Measurements from ENCODE around the gene BTK. TPM values are rescaled to one million over a fixed set of nuclear protein-coding genes. Genes with fewer than 3 reads are reported as not detected.

The BTK gene
- total RNA-seq, 2 experiments from 2014 or later, result 133 to 140 TPM

GRCh38 chrX:101365301-101365795, 20.6 kb downstream of the BTK start:
- H3K36me3 ChIP-seq (ENCODE audit: insufficient read depth, low read length), result peaks cover 88% of the 10 kb centered on the region
- no TSS peak for BruUV-seq (replicated peaks)
- no peak for DNase-seq (ENCODE audit: low spot score)

DNA sequence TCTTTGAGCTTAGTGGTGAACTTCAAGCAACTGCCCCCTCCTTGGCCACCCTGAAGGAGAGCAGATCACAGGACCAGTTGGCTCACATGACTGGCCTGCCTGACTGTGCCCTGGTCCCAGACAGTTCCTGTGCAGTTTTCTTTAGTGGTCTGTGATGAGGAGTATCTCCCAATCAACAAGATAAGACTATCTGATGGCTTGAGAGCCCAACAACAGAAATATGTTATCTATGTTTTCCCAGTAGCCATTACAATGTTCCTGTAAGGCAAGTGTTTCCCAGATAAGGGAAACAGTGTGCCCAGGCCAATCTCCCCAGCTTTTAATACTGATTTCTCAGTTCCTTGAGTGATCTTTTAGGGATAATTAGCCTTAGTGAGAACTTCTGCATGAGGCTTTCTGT, 23.2 kb downstream of the BTK start:
- H3K36me3 ChIP-seq (ENCODE audit: insufficient read depth, low read length), result peaks cover 82% of the 10 kb centered on the region
- H3K79me2 ChIP-seq (ENCODE audit: insufficient read depth, low read depth, low read length), result 0 out of 2 replicates have a peak, but pooled peaks cover 2% of the 10 kb centered on the region
- CTCF ChIA-PET (ENCODE audit: unreplicated experiment), result no interaction called here
- no peak for DNase-seq (ENCODE audit: low spot score)
- no peak overlapping the region for H3K27ac ChIP-seq (ENCODE audit: low read depth, low read length, poor library complexity, severe bottlenecking)
- no peak overlapping the region for H3K4me2 ChIP-seq (ENCODE audit: low read length)
- intact Hi-C loops (cut with micrococcal nuclease; ENCODE audit: unreplicated experiment), result no loop called here
- peaks cover 45% of the 10 kb centered on the region for H3K4me1 ChIP-seq (ENCODE audit: insufficient read depth, low read length, poor library complexity, severe bottlenecking)
- no TSS peak for BruUV-seq (replicated peaks)
- POLR2A ChIA-PET, result interaction anchor here (1.1 to 1.2 kb wide), 2 partner anchors 12 to 13 kb away, joined by 3 to 4 read pairs; no protein-coding TSS in a partner anchor
- no peak overlapping the region for H3K4me3 ChIP-seq (ENCODE audit: low read depth, low read length, poor library complexity, severe bottlenecking)
- H4K20me1 ChIP-seq (ENCODE audit: insufficient read depth, low read length), result no peaks in the 10 kb centered on the region
- TF ChIP-seq CTCF (conservative IDR thresholded peaks at IDR 0.05; ENCODE audit: low read length), result no peak
- no peak for TF ChIP-seq EZH2phosphoT487 (IDR thresholded peaks at IDR 0.05; ENCODE audit: borderline replicate concordance, low read depth, low read length)
- no peaks in the 10 kb centered on the region for H3K9me2 ChIP-seq (ENCODE audit: insufficient read depth, low read length)
- no peaks in the 10 kb centered on the region for H3K9me3 ChIP-seq (ENCODE audit: low read length)
- no peak overlapping the region for H2AFZ ChIP-seq (ENCODE audit: low read length)

More at GRCh38 chrX:101365301-101365795, 20.6 kb downstream of the BTK start:
- Histone ChIP-seq H3K4me3 (ENCODE audit: low read depth, low read length, poor library complexity, severe bottlenecking) (no peak overlapping the region), H3K79me2 (ENCODE audit: insufficient read depth, low read depth, low read length) (peaks cover 17% of the 10 kb centered on the region; the same call in 1 of the 2 replicates), H2AFZ (ENCODE audit: low read length) (no peak overlapping the region), H3K27ac (ENCODE audit: low read depth, low read length, poor library complexity, severe bottlenecking) (no peak overlapping the region), H3K9me3 (ENCODE audit: low read length) (no peaks in the 10 kb centered on the region), H3K4me2 (ENCODE audit: low read length) (no peak overlapping the region), H3K9me2 (ENCODE audit: insufficient read depth, low read length) (no peaks in the 10 kb centered on the region), H4K20me1 (ENCODE audit: insufficient read depth, low read length) (no peaks in the 10 kb centered on the region), H3K4me1 (ENCODE audit: insufficient read depth, low read length, poor library complexity, severe bottlenecking) (peaks cover 45% of the 10 kb centered on the region)
- TF ChIP-seq EZH2phosphoT487 (IDR thresholded peaks at IDR 0.05; ENCODE audit: borderline replicate concordance, low read depth, low read length), result no peak
- TF ChIP-seq CTCF (conservative IDR thresholded peaks at IDR 0.05; ENCODE audit: low read length), result no peak
- POLR2A ChIA-PET, result interaction anchor here (1.5 to 1.6 kb wide), 2 partner anchors 12 to 16 kb away, joined by 3 to 6 read pairs; partner anchors contain the start of gene TIMM8A
- CTCF ChIA-PET (ENCODE audit: unreplicated experiment), result no interaction called here
- intact Hi-C loops (cut with micrococcal nuclease; ENCODE audit: unreplicated experiment), result no loop called here

DNA sequence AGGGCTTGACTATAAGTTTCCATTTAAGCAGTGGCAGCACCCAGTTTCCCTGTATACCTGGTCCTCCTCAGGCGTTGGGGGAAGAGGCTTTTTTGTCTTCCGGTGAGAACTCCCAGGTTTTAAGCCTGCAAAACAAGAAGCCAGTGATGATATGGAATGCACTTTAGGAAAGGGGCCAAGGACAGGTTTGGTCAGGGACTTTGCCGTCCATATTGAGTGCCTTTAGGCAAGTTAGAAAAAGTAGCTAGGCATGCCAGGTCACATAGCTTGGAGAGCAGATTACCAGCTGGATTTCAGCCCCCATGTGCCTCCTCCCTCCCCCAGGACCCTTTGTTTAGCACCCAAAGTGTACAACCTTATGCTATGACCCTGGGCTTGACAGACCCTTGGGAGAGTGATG, 23.9 kb downstream of the BTK start:
- no peaks in the 10 kb centered on the region for H3K79me2 ChIP-seq (ENCODE audit: insufficient read depth, low read depth, low read length)
- no TSS peak for BruUV-seq (replicated peaks)
- ChIA-PET POLR2A (interaction anchor here (1.1 kb wide), 1 partner anchor 13 kb away, joined by 4 read pairs; no protein-coding TSS in a partner anchor), CTCF (ENCODE audit: unreplicated experiment) (no interaction called here)
- H3K27ac ChIP-seq (ENCODE audit: low read depth, low read length, poor library complexity, severe bottlenecking), result no peak overlapping the region
- H2AFZ ChIP-seq (ENCODE audit: low read length), result no peak overlapping the region
- H3K4me1 ChIP-seq (ENCODE audit: insufficient read depth, low read length, poor library complexity, severe bottlenecking), result peaks cover 49% of the 10 kb centered on the region
- peaks cover 83% of the 10 kb centered on the region for H3K36me3 ChIP-seq (ENCODE audit: insufficient read depth, low read length)
- H3K9me2 ChIP-seq (ENCODE audit: insufficient read depth, low read length), result no peaks in the 10 kb centered on the region
- no peak overlapping the region for H3K4me2 ChIP-seq (ENCODE audit: low read length)
- intact Hi-C loops (cut with micrococcal nuclease; ENCODE audit: unreplicated experiment), result no loop called here
- H4K20me1 ChIP-seq (ENCODE audit: insufficient read depth, low read length), result no peaks in the 10 kb centered on the region
- TF ChIP-seq CTCF (conservative IDR thresholded peaks at IDR 0.05; ENCODE audit: low read length), result no peak
- no peak for TF ChIP-seq EZH2phosphoT487 (IDR thresholded peaks at IDR 0.05; ENCODE audit: borderline replicate concordance, low read depth, low read length)
- DNase-seq (ENCODE audit: low spot score), result no peak
- H3K4me3 ChIP-seq (ENCODE audit: low read depth, low read length, poor library complexity, severe bottlenecking), result no peak overlapping the region
- H3K9me3 ChIP-seq (ENCODE audit: low read length), result no peaks in the 10 kb centered on the region
